ENCODE measurements around the gene EXOC6.
"Not testable (repeated sequence)": the region's sequence is repeated elsewhere in the genome, so short reads cannot be mapped to it uniquely, and the experiment has no call there.

EXOC6 gene

DNA sequence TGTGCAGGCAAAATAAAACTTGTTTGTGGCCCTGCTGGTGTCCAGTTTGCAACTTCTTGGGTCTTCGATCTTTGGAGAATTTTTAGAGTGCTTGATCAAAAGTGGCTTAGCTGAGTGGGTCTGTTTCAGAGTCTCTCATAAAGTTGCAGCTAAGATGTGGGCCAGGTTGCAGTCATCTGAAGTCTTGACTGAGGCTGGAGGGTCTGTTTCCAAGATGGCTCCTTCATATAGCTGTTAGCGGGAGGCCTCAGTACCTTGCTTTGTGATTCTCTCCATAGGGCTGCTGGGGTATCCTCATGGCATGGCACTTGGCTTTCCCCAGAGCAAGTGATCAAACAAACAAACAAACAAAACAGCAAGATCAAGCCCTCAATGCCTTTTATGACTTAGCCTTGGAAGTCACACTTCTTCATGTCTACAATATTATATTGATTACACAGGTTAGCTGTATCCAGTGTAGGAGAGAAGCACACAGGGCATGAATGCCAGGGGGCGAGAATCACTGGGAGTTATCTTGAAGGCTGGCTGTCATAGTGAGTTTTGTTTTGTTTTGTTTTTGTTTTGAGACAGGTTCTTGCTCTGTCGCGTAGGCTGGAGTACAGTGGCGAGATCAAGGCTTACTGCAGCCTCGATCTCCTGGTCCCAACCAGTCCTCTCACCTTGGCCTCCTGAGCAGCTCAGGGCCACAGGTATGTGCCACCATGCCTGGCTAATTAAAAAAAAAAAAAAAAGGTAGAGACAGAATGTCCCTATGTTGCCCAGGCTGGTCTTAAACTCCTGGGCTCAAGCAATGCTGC is 235.6 kb downstream of the EXOC6 start:
- no peak for DNase-seq

DNA sequence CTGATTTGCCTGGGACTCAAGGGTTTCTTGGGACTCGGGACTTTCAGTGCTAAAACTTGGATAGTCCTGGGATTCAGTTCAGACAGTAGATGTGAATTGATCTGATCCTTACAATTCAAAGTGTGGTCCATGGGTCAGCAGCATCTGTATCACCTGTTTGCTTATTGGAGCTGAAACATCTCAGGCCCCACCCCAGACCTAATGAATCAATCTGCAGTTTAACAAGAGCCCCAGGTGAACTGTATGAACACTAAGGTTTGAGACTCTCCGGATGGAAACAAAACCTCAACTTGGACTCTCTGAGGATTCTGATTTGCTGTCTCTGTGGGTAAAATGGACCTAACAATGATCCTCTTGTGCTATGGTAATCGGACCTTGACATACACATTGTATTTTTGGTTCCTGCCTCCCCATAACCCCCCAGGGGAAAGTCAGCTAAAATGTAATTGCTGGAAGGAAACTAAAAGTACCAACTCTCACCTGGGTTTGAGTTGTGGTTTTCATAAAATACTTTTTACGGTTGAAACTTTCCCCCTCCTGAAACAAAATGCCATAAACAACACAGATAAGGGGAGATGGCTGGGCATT is 237.0 kb downstream of the EXOC6 start:
- no peak for DNase-seq

DNA sequence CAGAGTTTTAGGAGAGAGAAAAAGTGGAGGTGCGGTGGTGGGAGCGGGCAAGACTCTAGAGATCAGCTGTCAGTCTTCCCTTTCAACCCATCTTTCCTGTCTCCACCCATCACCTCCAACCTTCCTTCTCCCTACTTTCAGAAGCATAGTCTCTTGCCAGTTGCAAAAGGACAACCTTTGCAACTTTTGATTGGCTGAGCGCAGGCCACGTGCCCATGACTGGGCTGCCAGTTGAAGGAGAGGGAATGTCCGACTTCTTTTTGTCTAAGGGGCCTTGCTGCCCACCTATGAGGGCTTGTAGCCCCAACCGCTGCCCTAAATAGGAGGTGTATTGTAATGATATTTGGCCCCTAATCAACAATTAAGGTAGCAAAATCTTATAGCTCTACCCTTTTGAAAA is 238.0 kb downstream of the EXOC6 start:
- DNase-seq = no peak

DNA sequence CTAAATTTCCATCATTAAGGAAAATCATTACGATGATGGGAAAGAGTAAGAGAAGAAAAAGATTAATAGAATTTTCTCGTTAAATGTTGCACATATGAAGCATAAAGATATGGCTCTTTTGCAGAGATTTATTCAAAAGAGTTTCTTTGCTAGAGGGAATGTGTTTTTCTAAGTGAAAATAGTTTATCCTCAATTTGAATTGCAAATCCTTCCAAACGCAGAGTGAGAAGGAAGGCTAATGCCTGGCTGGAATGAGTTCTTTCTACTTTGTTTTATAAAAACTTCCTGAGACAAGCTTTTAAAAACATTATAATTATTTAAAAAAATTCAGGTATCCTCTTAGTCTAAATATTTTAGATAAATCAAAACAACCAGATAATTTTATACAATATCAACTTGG is 239.5 kb downstream of the EXOC6 start:
- DNase-seq = no peak

- no peak for DNase-seq
These were observed 240.1 kb downstream of the EXOC6 start for GRCh38 chr10:93088466-93088865.

GRCh38 chr10:93090619-93091018 is 242.3 kb downstream of the EXOC6 start:
- no peak for DNase-seq

GRCh38 chr10:93091960-93092359 is 243.6 kb downstream of the EXOC6 start:
- no peak for DNase-seq

DNA sequence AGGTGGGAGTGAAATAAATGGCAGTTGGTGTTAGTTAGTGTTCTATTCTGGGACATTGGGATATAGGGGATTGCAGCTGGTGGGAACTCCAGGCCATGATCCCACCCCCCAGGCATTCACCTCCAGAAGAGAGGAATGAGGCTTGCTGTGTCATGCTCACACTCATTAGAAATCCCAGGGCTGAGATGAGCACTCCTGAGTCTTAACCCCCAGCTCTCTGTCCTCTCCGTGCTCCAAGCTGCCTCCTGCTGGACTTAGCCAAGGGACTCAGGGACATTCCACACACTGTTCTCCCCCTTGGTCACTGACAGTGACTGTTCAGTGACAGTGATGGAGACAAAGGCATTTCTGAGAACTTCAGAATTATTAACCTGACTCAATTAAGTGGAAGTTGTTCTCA is 246.9 kb downstream of the EXOC6 start:
- DNase-seq = no peak

DNA sequence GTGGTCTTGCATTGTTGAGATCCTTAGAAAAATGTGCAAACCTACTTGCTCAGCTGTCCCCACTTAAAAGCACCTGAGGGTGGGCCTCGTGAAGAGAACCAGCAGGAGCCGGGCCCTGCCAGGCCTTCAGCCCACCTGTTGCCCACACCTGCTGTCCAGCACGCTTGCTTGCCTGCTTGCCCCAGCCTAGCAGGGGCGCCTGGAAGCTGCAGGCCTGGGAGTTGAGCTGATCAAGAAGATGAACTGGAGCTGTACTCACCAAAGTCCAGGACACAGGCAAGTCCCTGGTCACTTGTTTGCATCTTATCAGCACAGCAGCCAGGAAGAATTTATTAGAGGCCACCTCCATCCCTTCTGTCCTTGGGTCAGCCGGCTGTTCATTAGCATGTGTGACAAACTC is 248.6 kb downstream of the EXOC6 start:
- DNase-seq = no peak

DNA sequence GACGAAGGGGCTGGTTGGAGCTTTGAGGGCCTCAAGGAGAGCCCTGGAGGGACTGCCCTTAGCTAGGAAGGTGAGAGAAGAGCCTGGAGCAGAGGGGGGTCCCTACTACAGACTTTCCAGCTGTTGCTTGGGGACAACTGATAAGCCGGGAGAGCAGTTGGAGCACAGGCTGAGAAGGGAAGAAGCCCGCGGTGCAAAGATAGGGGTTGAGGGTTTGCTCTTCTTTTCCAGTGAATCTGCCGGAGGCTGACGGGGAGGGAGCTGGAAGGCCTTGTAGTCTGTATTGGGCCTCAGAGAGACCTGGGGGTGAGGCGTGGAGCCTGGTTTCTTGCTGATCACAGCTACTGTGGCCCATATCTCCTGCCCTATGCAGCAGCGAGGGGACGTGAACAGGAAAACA is 249.1 kb downstream of the EXOC6 start:
- no peak for DNase-seq

- DNase-seq = no peak
These were observed 250.5 kb downstream of the EXOC6 start for GRCh38 chr10:93098816-93099215.

- no peak for DNase-seq
These were observed 251.3 kb downstream of the EXOC6 start for GRCh38 chr10:93099670-93100069.

GRCh38 chr10:93101148-93101547 is 252.8 kb downstream of the EXOC6 start:
- not testable (repeated sequence) for DNase-seq

DNA sequence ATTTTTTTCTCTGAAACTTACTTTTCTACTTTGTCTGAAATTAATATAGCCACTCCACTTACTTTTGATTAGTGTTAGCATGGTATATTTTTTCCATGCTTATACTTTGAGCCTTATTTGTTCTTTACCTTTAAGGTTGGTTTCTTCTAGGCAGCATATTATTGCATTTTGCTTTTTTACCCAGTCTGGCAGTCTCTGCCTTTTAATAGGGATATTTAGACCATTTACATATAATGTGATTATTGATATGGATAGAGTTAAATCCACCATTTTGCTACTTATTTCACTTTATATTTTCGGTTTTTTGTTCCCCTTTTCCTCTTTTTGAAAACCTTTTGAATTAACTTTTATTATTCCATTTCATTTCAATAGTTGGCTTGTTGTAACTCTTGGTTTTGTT is 255.6 kb downstream of the EXOC6 start:
- no peak for DNase-seq

- DNase-seq = no peak
These were observed 258.3 kb downstream of the EXOC6 start for GRCh38 chr10:93106631-93107072.
